COLO668 (cell line): ENCODE data around the gene TLE4.
"Not testable (repeated sequence)": the region's sequence is repeated elsewhere in the genome, so short reads cannot be mapped to it uniquely, and the experiment has no call there.

ENCODE experiments used
- DNase-seq: peaks from one replicate; lab custom pipeline; 2025; ENCODE audit not compliant: unreplicated experiment; lab: John Stamatoyannopoulos, UW

The TLE4 gene

DNA sequence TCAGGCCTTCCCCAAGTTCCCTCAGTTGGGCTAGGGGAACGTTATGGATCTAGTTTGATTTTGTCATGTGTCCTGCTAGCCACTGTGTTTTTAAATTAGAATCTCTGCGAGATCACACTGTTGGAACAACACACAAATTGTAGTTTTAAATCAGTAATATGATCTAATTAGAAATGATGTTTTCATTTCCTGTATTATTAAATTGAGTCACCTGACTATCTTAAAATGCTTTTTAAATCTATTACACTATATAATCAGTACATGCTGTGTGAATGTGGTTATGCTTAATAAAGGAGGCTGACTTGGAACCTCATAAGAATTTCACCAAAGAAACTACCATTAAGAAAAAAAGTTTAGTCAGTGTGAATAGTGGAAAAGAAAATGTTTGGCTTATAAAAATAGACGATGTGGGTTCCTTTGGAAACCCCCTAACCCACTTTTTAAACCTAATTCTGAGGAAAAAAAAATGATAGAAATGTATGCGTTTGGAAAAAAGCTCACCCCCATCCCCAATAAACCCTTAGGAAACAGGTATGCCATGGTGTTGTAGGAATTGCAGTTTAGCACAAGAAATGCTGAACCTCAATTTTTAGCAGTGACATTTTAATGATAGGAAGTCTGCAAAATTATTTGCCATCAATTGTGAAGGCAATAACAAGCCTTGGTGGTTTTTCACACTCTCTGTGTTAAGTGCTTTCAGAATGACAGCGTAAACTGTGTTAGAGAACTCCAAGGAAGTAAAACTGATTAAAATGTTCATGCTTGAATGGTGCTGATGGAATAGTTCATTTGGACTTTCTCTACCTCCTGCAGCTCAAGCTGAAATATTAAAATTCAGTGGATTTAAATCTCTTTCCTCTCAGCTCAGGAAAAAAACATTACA, 59.0 kb downstream of the TLE4 start:
- DNase-seq: no peak

DNA sequence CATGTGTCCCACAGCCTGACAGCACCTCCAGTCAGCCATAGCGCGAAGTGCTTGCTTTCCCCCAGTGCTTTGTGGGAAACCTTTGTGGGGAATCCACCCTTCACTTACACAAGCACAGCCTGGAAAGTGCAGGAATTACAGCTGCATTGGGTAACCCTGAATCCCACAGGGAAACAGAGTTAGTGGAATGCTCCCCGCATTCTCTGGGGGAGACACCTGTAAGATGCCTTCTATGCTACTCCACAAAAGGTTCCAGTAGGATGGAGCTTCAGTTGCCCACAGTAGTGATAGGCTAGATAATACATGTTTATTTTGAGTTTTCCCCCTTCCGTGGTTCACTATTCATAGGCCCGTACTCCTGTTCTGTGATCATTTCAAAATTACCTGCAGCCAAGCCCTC, 60.3 kb downstream of the TLE4 start:
- no peak for DNase-seq

DNA sequence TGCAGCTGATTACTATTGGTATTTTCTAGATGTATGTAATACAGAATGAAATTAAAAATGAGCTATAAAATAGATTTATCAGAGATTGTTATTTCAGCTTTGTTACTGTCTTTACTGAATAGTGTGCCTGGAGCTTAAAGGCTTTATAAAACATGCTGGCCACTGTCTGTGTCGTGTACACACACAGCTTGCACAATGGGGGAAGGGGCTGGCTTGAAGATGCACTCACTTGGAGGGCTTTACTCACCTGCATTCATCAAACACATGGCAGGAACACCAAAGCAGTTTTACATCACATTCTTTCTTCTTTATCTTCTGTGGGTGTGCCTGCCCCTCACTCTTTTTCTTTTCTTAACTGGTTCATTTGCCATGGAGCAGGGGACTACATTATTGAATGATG, 60.9 kb downstream of the TLE4 start:
- DNase-seq: no peak

DNA sequence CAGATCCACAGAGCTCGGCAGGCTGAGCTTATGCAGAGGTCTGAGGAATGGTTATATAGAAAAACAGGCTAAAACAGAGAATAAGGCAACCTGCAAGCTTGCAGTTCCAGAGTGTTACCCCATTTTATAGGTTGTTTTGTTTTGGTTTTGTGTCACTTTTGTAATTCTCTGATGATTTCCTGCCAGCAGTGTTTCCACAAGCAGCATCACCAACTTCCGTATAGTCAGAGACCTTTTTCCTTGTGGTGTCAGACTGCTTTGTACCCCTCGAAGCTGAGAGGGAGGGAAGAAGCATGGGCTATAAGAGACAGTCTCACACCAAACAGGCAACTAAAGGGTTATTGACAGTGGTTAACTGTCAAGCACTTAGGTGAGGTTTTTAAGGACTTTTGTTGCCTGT, 61.8 kb downstream of the TLE4 start:
- no peak for DNase-seq

DNA sequence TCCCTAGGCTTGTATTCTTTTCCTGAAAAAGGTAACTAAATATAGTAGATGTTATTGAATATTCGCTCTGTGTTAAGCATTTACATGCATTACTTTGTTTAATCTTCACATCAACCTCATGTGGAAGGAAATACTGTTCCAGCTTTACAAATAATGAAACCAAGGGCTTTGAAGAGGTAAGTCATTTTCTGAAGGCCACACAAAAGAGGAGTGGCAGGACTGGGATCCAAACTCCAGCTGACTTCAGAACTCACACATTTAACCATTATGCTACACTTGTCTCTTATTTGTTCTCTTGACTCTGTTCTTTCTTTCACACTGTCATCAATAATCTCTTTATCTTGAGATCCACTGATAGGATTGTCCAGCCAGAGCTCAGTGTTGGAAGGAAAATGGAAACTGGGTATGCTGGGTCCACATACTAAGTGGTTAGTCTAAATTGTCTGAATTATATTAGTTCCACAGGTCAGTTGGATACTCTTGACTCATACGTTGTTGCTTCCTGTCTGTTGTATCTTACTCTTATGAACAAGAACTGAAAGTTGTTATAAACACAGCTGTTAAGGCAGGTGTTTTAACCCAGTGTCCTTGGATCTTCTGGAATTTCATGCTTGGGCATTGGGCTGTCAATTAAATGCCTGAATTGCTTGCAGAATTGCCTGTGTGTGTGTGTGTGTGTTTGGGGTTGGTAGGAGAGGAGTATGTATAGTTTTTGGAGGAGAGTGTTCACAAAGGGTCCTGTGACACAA, 65.6 kb downstream of the TLE4 start:
- no peak for DNase-seq

DNA sequence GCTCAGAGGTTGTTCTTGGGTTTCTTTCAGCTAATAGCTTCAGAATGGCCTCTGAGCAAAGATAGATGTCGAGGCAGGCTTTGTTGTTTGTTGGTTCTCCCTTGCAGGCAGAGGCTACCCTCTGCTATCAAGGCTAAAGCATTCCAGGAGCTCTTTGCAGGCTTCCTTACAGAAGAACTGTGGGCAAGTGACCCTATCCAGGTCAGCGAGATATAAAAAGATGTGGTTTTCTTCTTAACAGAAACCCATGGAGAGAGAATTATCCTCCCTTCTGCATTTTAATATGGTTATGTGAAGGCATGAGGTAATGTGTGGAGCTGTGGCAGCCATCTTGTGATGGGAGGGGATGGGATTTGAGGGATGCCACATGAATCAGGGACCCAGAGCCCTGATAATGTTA, 67.0 kb downstream of the TLE4 start:
- DNase-seq: no peak

DNA sequence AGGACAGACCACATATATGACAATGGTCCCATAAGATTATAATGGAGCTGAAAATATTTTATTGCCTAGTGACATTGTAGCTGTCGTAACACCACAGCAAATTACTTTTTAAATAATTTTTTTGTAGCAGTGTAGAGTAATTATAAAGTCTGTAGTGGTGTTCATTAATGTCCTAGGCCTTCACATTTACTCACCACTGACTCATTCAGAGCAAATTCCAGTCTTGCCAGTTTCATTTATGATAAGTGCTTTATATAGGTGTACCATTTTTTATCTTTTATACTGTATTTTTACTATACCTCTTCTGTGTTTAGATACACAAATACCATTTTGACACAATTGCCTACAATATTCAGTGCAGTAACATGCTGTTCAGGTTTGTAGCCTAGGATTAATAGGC, 67.6 kb downstream of the TLE4 start:
- DNase-seq: no peak

DNA sequence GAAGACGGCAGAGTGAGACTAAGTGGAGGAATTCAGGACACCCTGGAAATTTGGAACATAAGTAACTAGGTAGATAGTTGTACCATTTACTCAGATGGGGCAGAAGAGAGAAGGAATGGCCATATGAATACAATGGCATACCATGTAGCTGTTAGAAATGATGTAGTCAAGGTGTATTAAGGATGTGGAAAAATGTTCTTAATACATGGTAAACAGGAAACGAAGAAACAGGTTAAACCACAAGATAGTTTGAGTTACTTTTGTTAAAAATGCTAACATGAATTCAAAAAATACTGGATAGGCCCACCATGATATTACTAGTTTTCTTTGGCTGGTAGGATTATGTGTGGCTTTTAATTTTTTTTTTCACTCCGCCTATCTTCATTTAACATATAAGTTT, 68.3 kb downstream of the TLE4 start:
- not testable (repeated sequence) for DNase-seq

DNA sequence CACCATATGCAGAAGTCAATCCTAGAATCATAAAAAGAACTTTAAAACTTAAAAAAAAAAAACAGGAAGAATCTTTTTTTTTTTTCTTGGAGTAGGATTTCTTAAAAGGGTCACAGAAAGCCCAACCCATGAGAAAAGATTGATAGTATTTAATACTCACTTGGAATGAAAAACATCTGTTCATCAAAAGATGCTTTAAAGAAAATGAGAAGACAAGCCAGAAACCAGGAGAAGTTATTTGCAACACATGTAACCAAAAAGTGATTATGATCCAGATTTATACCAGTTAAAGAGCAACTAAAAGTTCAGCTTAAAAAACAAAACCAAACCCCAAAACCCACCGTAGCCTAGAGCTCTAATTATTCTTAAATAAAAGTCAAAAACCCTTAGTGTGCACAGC, 69.3 kb downstream of the TLE4 start:
- DNase-seq: no peak

DNA sequence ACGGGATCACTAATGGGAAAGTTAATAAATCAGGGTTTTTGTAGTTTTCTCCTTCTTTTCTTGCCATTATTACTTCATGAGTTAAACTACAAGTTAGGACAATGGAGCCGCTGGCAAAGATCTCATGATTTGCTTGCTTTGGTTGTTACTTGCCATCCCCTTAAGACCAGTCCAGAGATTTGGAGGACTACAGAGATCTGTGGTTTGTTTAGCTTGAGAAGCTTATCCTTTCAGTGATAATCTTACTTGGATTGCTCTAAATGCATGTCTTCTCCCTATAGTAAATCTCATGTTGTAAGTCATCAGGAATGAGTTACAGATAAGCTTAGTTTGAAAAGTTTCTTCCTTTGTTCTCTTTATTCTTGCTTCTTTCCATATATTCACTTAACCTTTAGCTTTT, 70.9 kb downstream of the TLE4 start:
- no peak for DNase-seq

DNA sequence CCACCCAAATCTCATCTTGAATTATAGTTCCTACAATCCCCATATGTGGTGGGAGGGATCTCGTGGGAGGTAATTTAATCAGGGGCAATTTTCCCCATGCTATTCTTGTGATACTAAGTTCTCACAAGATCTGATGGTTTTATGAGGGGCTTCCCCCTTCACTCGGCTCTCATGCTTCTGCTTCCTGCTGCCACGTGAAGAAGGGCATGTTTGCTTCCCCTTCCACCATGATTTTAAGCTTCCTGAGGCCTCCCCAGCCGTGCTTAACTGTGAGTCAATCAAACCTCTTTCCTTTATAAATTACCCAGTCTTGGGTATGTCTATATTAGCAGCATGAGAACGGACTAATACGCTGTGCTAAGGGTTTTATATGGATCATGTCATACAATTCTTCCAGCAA, 72.3 kb downstream of the TLE4 start:
- no peak for DNase-seq

DNA sequence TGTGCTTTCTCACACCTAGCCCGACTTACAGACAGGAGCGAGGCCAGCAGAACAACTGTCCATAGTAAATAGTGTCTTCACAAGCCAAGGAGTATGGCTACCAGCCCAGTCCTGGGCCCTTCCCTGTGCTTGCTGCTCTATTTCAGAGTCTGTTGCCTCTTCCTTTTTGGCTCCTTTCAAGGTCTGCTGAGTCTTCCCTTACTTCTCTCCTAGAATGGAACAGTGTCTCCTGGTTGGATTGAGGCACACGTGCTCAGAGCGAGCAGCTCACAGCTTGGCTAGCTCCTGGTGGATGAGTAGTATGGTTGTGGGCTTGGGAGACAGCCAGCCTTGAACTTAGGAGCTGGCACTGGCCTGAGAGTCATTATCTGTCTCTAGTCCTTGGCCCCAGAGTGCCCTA, 72.8 kb downstream of the TLE4 start:
- DNase-seq: no peak

DNA sequence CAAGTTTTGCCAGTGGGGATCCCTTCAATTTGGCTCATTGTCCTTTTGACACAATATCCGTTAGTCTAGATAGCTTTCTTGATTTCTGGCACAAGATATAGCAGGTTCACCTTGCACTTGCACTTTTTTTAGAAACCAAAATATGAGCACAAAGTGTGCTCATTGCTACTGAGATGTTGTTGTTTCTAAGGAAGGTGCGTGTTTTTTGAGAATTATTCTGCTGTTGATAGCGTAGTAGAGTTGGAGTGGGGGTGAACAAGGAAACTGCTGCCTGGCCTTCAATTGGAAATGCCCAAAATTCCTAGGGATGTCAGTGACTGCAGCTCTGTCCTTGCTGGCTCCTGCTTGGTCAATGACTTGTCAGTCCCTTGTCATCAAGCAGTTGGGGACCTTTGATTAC, 73.3 kb downstream of the TLE4 start:
- DNase-seq: no peak

DNA sequence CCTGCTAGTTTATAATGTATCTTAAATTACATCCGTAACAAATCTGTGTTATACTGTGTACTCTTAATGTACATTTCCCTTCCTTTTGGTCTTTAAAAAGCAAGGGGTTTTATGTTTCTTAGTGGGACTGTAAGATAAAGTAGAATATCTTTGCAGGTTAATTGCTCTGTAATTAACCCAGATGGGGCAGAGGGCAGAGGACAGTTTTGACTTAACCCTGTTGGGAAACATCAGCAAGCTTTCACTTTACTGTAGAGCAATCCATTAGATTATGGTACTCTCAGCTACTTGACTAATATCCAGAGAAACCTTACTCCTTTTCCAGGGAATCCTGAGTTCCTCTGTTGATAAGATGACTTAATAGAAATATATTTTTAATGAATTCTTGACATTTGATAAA, 74.3 kb downstream of the TLE4 start:
- DNase-seq: no peak

DNA sequence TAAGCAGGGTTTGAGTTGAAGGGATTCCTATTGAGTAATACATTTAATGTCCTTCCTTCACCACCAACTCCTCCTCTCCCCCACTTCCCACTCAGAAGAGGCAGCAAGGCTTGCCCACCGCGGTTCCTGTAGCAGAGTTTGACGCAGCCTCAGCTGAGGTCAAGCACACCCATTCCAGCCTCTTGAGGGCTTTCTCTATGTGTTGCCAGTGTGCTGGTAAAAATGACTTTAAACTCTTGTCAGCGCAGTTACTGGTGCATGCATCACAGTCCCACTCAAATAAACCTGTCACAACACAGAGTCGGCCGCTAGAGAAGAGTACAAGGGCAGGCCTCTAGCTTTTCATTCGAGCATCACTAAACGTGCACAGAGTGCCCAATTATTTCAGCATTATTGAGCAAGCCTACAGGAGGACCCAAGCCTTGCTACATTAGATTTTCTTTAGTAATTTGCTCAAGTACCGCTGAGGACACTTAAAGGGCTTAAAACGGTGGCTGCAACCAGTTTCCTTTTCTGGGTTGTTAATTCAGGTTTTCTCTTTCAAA, 79.6 kb downstream of the TLE4 start:
- DNase-seq: no peak

DNA sequence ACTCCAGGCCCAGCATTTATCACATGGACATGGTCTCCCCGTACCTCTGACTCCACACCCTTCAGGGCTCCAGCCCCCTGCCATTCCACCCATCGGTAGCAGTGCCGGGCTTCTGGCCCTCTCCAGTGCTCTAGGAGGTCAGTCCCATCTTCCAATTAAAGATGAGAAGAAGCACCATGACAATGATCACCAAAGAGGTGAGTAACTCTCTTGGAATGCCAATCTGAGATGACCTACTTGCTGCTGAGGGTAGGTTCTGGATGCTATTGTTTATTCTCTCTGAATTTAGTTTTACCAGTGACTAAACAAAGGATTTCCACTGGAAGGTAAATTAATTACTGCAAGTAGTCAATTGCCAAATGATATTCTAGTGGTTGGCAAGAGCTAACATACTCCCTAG, 80.8 kb downstream of the TLE4 start:
- DNase-seq: no peak

DNA sequence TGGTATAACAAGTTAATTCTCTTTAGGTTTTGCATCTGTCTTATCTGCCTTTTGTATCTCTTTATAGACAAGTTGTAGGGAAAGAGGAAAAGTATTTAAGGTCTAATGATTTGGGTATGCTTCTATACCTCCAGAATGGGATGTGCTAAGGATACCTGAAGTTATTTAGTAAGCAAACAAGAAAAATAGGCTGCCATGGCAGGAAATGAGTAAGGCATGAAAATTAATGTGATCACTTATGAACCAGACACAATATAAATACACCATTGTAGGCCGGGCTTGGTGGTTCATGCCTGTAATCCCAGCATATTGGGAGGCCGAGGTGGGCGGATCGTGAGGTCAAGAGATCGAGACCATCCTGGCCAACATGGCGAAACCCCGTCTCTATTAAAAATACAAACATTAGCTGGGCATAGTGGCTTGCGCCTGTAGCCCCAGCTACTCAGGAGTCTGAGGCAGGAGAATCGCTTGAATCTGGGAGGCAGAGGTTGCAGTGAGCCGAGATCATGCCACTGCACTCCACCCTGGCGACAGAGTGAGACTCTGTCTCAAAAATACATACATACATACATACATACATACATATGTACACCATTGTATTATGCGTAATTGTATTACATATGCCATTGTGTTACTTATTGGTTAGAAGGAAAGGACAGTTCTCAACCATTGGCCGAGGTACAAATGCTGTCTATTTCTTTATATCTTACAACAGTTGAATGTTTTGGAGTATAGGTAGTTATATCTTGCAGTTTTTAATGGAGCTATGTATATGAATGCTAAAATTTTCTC, 83.0 kb downstream of the TLE4 start:
- not testable (repeated sequence) for DNase-seq

DNA sequence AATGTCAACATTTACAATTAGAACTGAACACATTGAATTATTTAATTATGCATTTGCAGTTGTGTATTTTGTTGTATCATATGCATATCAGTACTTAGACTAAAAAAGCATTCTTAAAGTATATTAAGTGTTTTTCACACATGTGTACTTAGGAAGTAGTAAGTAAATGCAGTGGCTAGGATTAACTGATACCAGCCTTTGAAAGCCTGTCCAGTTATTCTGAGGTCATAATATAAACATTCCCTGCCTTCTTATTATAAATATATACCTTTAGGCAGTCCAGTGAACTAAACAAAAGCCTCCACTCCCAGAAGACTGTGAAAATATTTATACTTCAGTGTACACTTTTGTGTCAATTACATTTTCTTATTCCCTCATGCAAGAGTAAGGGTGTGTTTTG, 83.8 kb downstream of the TLE4 start:
- DNase-seq: no peak

DNA sequence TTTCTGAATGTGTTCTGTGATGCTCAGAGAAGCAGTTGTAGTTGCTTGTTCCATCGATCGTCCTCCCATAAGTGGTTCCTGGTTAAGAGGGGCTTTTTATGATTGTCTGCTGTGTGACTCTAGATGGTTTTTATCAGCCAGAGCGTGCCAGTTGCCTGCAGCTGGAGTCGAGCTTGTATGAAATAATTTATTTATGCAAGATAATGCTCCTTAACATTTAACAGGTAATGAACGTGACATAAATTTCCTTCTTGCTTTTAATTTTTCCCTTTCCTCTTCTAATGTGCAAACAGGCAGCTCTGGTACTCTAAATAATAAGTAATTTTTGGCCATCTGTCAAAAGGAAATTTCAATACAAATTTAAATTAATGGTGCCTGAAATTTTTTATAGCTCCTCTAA, 84.4 kb downstream of the TLE4 start:
- DNase-seq: no peak

DNA sequence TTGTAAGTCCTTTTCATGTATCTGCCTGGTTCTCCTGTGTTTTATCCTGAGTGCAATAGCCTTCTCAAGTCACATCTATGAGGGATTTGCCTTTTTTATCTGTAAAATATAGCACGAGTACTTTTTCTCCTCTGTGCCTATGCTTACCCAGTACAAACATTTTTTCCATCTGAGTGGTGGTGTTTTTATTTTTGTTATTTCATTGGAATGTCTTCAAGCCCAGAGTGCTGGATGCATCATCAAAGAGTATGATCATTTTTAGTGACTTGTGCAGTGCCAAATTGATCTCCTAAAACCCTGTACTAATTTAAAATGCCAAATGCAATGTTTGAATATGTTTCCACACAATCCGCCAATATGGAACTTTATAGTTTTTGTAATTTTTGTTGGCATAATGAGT, 86.1 kb downstream of the TLE4 start:
- DNase-seq: no peak

DNA sequence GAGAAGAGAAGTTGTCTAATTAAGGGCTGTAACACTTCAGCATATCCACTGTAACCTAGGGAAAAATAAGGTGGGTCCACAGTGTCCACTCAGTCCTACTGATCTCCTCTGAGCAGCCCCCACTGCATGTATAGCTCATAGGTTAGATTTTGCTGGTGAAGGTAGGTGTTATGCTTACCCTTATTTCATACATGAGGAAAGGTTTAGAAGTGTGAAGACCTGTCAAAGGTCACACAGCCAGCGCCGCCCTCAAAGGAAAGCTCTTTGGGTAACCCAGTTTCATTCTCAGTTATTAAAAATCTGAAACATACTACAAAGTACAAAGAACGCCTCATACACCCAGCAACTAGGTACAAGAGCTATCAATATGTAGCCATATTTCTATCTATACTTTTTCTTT, 87.2 kb downstream of the TLE4 start:
- no peak for DNase-seq
